ENCODE results near the gene MAGEF1. TPM values are rescaled to one million over a fixed set of nuclear protein-coding genes. Genes with fewer than 3 reads are reported as not detected.

The MAGEF1 gene
- total RNA-seq, 2 donors from 2014 or later: 50.2 to 71.6 TPM

GRCh38 chr3:184725176-184725719, 13.4 kb upstream of the MAGEF1 start:
- Histone ChIP-seq H3K36me3 (no peaks in the 10 kb centered on the region), H3K4me1 (replicated peaks) (peaks cover 6% of the 10 kb centered on the region), H3K9me3 (no peaks in the 10 kb centered on the region), H3K27me3 (replicated peaks; ENCODE audit: insufficient read depth) (no peaks in the 10 kb centered on the region), H3K4me3 (no peak overlapping the region), H3K27ac (no peak overlapping the region)
- intact Hi-C loops (cut with DNase I): no loop called here
- TF ChIP-seq CTCF (IDR thresholded peaks at IDR 0.05) (no peak), POLR2A (IDR thresholded peaks at IDR 0.05) (no peak), POLR2AphosphoS5 (IDR thresholded peaks at IDR 0.05) (no peak)
- DNase-seq (ENCODE audit: low spot score): no peak
- WGBS: 90% methylated on average over 12 of the region's 12 CpGs

DNA sequence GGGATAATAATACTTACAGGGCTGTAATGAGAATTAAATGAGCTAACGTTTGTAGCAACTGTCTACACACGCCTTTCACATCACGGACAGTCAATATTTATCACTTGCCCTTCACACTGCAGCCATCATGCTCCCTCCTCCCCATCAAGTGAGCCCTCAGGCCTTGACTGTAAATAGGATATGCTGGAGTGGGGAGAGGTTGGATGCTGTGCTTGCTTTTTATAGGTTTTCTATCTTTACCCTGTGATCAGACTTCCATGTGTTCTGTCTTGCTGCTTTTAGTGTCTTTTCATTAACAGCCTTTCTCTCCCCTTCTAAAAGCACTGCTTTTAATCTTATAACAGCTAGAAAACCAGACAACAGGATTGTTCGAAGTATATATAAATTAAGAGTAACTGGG, 12.8 kb upstream of the MAGEF1 start:
- no peak overlapping the region for H3K27ac ChIP-seq
- no peak overlapping the region for H3K4me3 ChIP-seq
- peaks cover 6% of the 10 kb centered on the region for H3K4me1 ChIP-seq (replicated peaks)
- no peaks in the 10 kb centered on the region for H3K36me3 ChIP-seq
- intact Hi-C loops (cut with DNase I): no loop called here
- DNase-seq (ENCODE audit: low spot score): no peak
- WGBS: 82% methylated on average over 4 of the region's 4 CpGs
- H3K9me3 ChIP-seq: no peaks in the 10 kb centered on the region
- H3K27me3 ChIP-seq (replicated peaks; ENCODE audit: insufficient read depth): no peaks in the 10 kb centered on the region
- TF ChIP-seq CTCF (IDR thresholded peaks at IDR 0.05): no peak
- no peak for TF ChIP-seq POLR2AphosphoS5 (IDR thresholded peaks at IDR 0.05)
- no peak for TF ChIP-seq POLR2A (IDR thresholded peaks at IDR 0.05)

GRCh38 chr3:184719709-184720108, 7.8 kb upstream of the MAGEF1 start:
- intact Hi-C loops (cut with DNase I): loop anchor here (10.0 kb wide), 1 partner anchor 55 kb away; no protein-coding TSS in a partner anchor
- H3K9me3 ChIP-seq: no peaks in the 10 kb centered on the region
- DNase-seq (ENCODE audit: low spot score): no peak
- no peaks in the 10 kb centered on the region for H3K27me3 ChIP-seq (replicated peaks; ENCODE audit: insufficient read depth)
- 90% methylated on average over 4 of the region's 4 CpGs for WGBS
- H3K27ac ChIP-seq: no peak overlapping the region
- TF ChIP-seq CTCF (IDR thresholded peaks at IDR 0.05) (no peak), POLR2AphosphoS5 (IDR thresholded peaks at IDR 0.05) (no peak), POLR2A (IDR thresholded peaks at IDR 0.05) (no peak)
- H3K4me3 ChIP-seq: no peak overlapping the region
- H3K4me1 ChIP-seq (replicated peaks): no peaks in the 10 kb centered on the region
- no peaks in the 10 kb centered on the region for H3K36me3 ChIP-seq

GRCh38 chr3:184718431-184718830, 6.6 kb upstream of the MAGEF1 start:
- Histone ChIP-seq H3K27ac (no peak overlapping the region), H3K4me3 (no peak overlapping the region), H3K9me3 (no peaks in the 10 kb centered on the region), H3K4me1 (replicated peaks) (no peaks in the 10 kb centered on the region), H3K27me3 (replicated peaks; ENCODE audit: insufficient read depth) (no peaks in the 10 kb centered on the region), H3K36me3 (no peaks in the 10 kb centered on the region)
- WGBS: 82% methylated on average over 3 of the region's 3 CpGs
- no peak for DNase-seq (ENCODE audit: low spot score)
- TF ChIP-seq POLR2A (IDR thresholded peaks at IDR 0.05) (no peak), POLR2AphosphoS5 (IDR thresholded peaks at IDR 0.05) (no peak)
- intact Hi-C loops (cut with DNase I): loop anchor here (10.0 kb wide), 1 partner anchor 56 kb away; no protein-coding TSS in a partner anchor

- Histone ChIP-seq H3K27me3 (replicated peaks; ENCODE audit: insufficient read depth) (no peaks in the 10 kb centered on the region), H3K36me3 (no peaks in the 10 kb centered on the region), H3K9me3 (no peaks in the 10 kb centered on the region), H3K4me3 (no peak overlapping the region), H3K4me1 (replicated peaks) (no peaks in the 10 kb centered on the region), H3K27ac (no peak overlapping the region)
- 50% methylated on average over 8 of the region's 8 CpGs for WGBS
- DNase-seq (ENCODE audit: low spot score): no peak
- TF ChIP-seq POLR2AphosphoS5 (IDR thresholded peaks at IDR 0.05) (no peak), CTCF (IDR thresholded peaks at IDR 0.05) (no peak), POLR2A (IDR thresholded peaks at IDR 0.05) (no peak)
- intact Hi-C loops (cut with DNase I): loop anchor here (10.0 kb wide), 1 partner anchor 57 kb away; no protein-coding TSS in a partner anchor
These were observed 5.6 kb upstream of the MAGEF1 start for GRCh38 chr3:184717399-184717983.
